ENCODE data around the gene UQCC2. TPM values are rescaled to one million over a fixed set of nuclear protein-coding genes. Genes with fewer than 3 reads are reported as not detected.

Gene UQCC2
- total and polyA plus RNA-seq, 4 experiments from 2014 or later, result 22.8 to 57.9 (median 34.6) TPM

- DNase-seq, result no peak
- peaks cover 11% of the 10 kb centered on the region for H3K36me3 ChIP-seq (ENCODE audit: insufficient read depth, low read length)
- POLR2A ChIA-PET (ENCODE audit: partially characterized antibody), result no interaction called here
- CTCF ChIA-PET (ENCODE audit: partially characterized antibody), result interaction anchor here (1.3 kb wide), 1 partner anchor 121 kb away, joined by 4 read pairs; no protein-coding TSS in a partner anchor
- H3K27ac ChIP-seq (ENCODE audit: low read depth, low read length), result no peak overlapping the region
- peaks cover 22% of the 10 kb centered on the region for H3K4me1 ChIP-seq (ENCODE audit: insufficient read depth, low read length)
- no peaks in the 10 kb centered on the region for H3K27me3 ChIP-seq (ENCODE audit: insufficient read depth, low read length)
- peaks cover 23 to 41% (median 31%) of the 10 kb centered on the region in 4 donors for H3K4me1 Mint-ChIP-seq
- no peak overlapping the region for H3K4me3 ChIP-seq (ENCODE audit: low read length in 2 of 2)
- no peaks in the 10 kb centered on the region for H3K9me3 Mint-ChIP-seq
- no peak overlapping the region for H3K4me3 Mint-ChIP-seq
- H3K36me3 Mint-ChIP-seq, result peaks cover 4 to 29% of the 10 kb centered on the region in 2 donors
- H3K9me3 ChIP-seq (ENCODE audit: control insufficient read depth in 1 of 2, low read length in 2 of 2), result no peaks in the 10 kb centered on the region
- intact Hi-C loops (cut with micrococcal nuclease), result no loop called here
- no peaks in the 10 kb centered on the region for H3K27me3 Mint-ChIP-seq
- peak overlapping the region in 3 of 7 donors; percentile 48 to 67 (median 61) for H3K27ac Mint-ChIP-seq
Measured at GRCh38 chr6:33707771-33708170, 3.7 kb downstream of the UQCC2 start.

- Histone ChIP-seq H3K27me3 (ENCODE audit: insufficient read depth, low read length) (no peaks in the 10 kb centered on the region), H3K36me3 (ENCODE audit: insufficient read depth, low read length) (peaks cover 11% of the 10 kb centered on the region), H3K27ac (ENCODE audit: low read depth, low read length) (no peak overlapping the region), H3K9me3 (ENCODE audit: control insufficient read depth in 1 of 2, low read length in 2 of 2) (no peaks in the 10 kb centered on the region), H3K4me3 (ENCODE audit: low read length in 2 of 2) (no peak overlapping the region), H3K4me1 (ENCODE audit: insufficient read depth, low read length) (peaks cover 18% of the 10 kb centered on the region)
- Mint-ChIP-seq H3K36me3 (peaks cover 4 to 26% of the 10 kb centered on the region in 2 donors), H3K27me3 (no peaks in the 10 kb centered on the region), H3K4me1 (peaks cover 16 to 32% (median 26%) of the 10 kb centered on the region in 4 donors), H3K9me3 (no peaks in the 10 kb centered on the region), H3K27ac (peak overlapping the region in 3 of 7 donors; percentile 21 to 77 (median 25)), H3K4me3 (no peak overlapping the region)
- CTCF ChIA-PET (ENCODE audit: partially characterized antibody), result interaction anchor here (0.9 to 2.1 kb wide), 3 partner anchors 36 to 120 kb away, joined by 3 to 7 read pairs (median 5); no protein-coding TSS in a partner anchor
- POLR2A ChIA-PET (ENCODE audit: partially characterized antibody), result interaction anchor here (1.4 kb wide), 1 partner anchor 434 kb away, joined by 3 read pairs; the partner anchor contains the start of genes RPS18 and VPS52
- intact Hi-C loops (cut with micrococcal nuclease), result no loop called here
- DNase-seq, result no peak
Measured at GRCh38 chr6:33705955-33706725, 5.4 kb downstream of the UQCC2 start.

- H3K27ac Mint-ChIP-seq, result peak overlapping the region in 1 of 7 donors; percentile 35
- CTCF ChIA-PET (ENCODE audit: partially characterized antibody), result interaction anchor here (0.9 to 2.1 kb wide), 4 partner anchors 35 to 119 kb away, joined by 3 to 7 read pairs (median 6); no protein-coding TSS in a partner anchor
- peaks cover 11% of the 10 kb centered on the region for H3K36me3 ChIP-seq (ENCODE audit: insufficient read depth, low read length)
Measured at GRCh38 chr6:33705268-33705885, 6.1 kb downstream of the UQCC2 start.

GRCh38 chr6:33704215-33705066 lies 7.1 kb downstream of the UQCC2 start:
- peaks cover 7% of the 10 kb centered on the region for H3K4me1 ChIP-seq (ENCODE audit: insufficient read depth, low read length)
- intact Hi-C loops (cut with micrococcal nuclease), result no loop called here
- no peaks in the 10 kb centered on the region for H3K9me3 Mint-ChIP-seq
- H3K27me3 ChIP-seq (ENCODE audit: insufficient read depth, low read length), result no peaks in the 10 kb centered on the region
- H3K27ac Mint-ChIP-seq, result peak overlapping the region in 2 of 7 donors; percentile 6 to 47
- H3K36me3 Mint-ChIP-seq, result peaks cover 4 to 25% of the 10 kb centered on the region in 2 donors
- H3K27ac ChIP-seq (ENCODE audit: low read depth, low read length), result no peak overlapping the region
- H3K4me1 Mint-ChIP-seq, result peaks cover 12 to 26% (median 19%) of the 10 kb centered on the region in 4 donors
- H3K4me3 ChIP-seq (ENCODE audit: low read length in 2 of 2), result no peak overlapping the region
- ChIA-PET POLR2A (ENCODE audit: partially characterized antibody) (interaction anchor here (0.9 to 1.4 kb wide), 3 partner anchors 10 to 433 kb away, joined by 3 read pairs; partner anchors contain the start of genes RPS18 and VPS52), CTCF (ENCODE audit: partially characterized antibody) (interaction anchor here (1.4 to 2.1 kb wide), 3 partner anchors 34 to 114 kb away, joined by 5 to 7 read pairs (median 6); no protein-coding TSS in a partner anchor)
- H3K27me3 Mint-ChIP-seq, result no peaks in the 10 kb centered on the region
- peaks cover 8% of the 10 kb centered on the region for H3K36me3 ChIP-seq (ENCODE audit: insufficient read depth, low read length)
- no peak overlapping the region for H3K4me3 Mint-ChIP-seq
- H3K9me3 ChIP-seq (ENCODE audit: control insufficient read depth in 1 of 2, low read length in 2 of 2), result no peaks in the 10 kb centered on the region
- DNase-seq, result no peak

More at GRCh38 chr6:33705268-33705885, 6.1 kb downstream of the UQCC2 start:
- no peak for DNase-seq
- Mint-ChIP-seq H3K36me3 (peaks cover 4 to 22% of the 10 kb centered on the region in 2 donors), H3K4me3 (no peak overlapping the region), H3K4me1 (peaks cover 9 to 29% (median 21%) of the 10 kb centered on the region in 4 donors), H3K9me3 (no peaks in the 10 kb centered on the region), H3K27me3 (no peaks in the 10 kb centered on the region)
- Histone ChIP-seq H3K4me1 (ENCODE audit: insufficient read depth, low read length) (peaks cover 14% of the 10 kb centered on the region), H3K9me3 (ENCODE audit: control insufficient read depth in 1 of 2, low read length in 2 of 2) (no peaks in the 10 kb centered on the region), H3K27ac (ENCODE audit: low read depth, low read length) (no peak overlapping the region), H3K4me3 (ENCODE audit: low read length in 2 of 2) (no peak overlapping the region), H3K27me3 (ENCODE audit: insufficient read depth, low read length) (no peaks in the 10 kb centered on the region)
- POLR2A ChIA-PET (ENCODE audit: partially characterized antibody), result interaction anchor here (0.9 to 1.4 kb wide), 2 partner anchors 53 to 434 kb away, joined by 3 read pairs; partner anchors contain the start of genes RPS18 and VPS52
- intact Hi-C loops (cut with micrococcal nuclease), result no loop called here

DNA sequence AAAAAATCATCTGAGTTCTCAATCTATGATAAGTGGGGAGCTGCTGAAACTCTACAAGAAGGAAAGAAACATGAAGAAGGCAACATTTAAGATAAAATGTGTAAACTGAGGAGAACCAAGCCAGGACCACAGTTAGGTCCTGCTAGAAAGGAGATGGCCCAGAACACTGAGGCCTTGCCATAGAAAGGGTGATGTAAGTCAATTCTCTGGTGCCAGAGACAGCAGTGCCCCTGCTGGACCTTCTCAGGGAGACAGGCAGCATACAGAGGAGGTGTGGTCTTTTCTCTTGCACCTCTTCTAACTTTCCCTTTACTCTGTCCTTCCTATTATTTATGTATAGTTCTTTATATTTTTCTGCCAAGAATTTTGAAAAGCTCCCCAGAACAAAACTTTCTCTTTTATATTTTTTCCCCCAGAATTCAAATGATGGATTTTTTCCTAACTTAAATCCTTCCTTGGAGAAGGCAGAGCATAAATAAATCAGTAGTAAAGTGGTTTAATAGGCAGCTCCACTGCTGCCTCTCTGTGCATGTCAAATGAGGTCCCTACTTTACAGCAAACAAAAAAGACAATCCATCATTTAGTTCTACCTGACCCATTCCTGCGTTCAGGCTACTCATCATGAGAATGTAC lies 9.0 kb downstream of the UQCC2 start:
- ChIA-PET POLR2A (ENCODE audit: partially characterized antibody) (interaction anchor here (0.6 to 0.9 kb wide), 4 partner anchors 8 to 963 kb away, joined by 3 to 6 read pairs (median 4); no protein-coding TSS in a partner anchor), CTCF (ENCODE audit: partially characterized antibody) (interaction anchor here (1.0 to 4.0 kb wide), 8 partner anchors 9 to 123 kb away, joined by 3 to 77 read pairs (median 8); partner anchors contain the start of genes BAK1 and UQCC2)
- Mint-ChIP-seq H3K27me3 (no peaks in the 10 kb centered on the region), H3K9me3 (no peaks in the 10 kb centered on the region), H3K36me3 (peaks cover 2 to 20% of the 10 kb centered on the region in 2 donors), H3K4me3 (no peak overlapping the region), H3K27ac (peak overlapping the region in 3 of 7 donors; percentile 60 to 78 (median 72)), H3K4me1 (peaks cover 10 to 35% (median 18%) of the 10 kb centered on the region in 4 donors)
- Histone ChIP-seq H3K27me3 (ENCODE audit: insufficient read depth, low read length) (no peaks in the 10 kb centered on the region), H3K36me3 (ENCODE audit: insufficient read depth, low read length) (no peaks in the 10 kb centered on the region), H3K4me3 (ENCODE audit: low read length in 2 of 2) (no peak overlapping the region), H3K9me3 (ENCODE audit: control insufficient read depth in 1 of 2, low read length in 2 of 2) (no peaks in the 10 kb centered on the region), H3K4me1 (ENCODE audit: insufficient read depth, low read length) (peaks cover 13% of the 10 kb centered on the region), H3K27ac (ENCODE audit: low read depth, low read length) (no peak overlapping the region)
- intact Hi-C loops (cut with micrococcal nuclease), result no loop called here
- DNase-seq, result peak in 2 of 5 donors; percentile 28

GRCh38 chr6:33700391-33701050 lies 11.0 kb downstream of the UQCC2 start:
- Mint-ChIP-seq H3K4me3 (peak overlapping the region in 1 of 8 donors; percentile 53), H3K27me3 (no peaks in the 10 kb centered on the region)

More at GRCh38 chr6:33700391-33701050, 11.0 kb downstream of the UQCC2 start:
- Histone ChIP-seq H3K4me3 (ENCODE audit: low read length in 2 of 2) (no peak overlapping the region), H3K27ac (ENCODE audit: low read depth, low read length) (peak overlapping the region; percentile 12), H3K36me3 (ENCODE audit: insufficient read depth, low read length) (no peaks in the 10 kb centered on the region), H3K4me1 (ENCODE audit: insufficient read depth, low read length) (peaks cover 32% of the 10 kb centered on the region), H3K9me3 (ENCODE audit: control insufficient read depth in 1 of 2, low read length in 2 of 2) (no peaks in the 10 kb centered on the region), H3K27me3 (ENCODE audit: insufficient read depth, low read length) (no peaks in the 10 kb centered on the region)
- H3K9me3 Mint-ChIP-seq, result no peaks in the 10 kb centered on the region
- H3K27ac Mint-ChIP-seq, result peak overlapping the region; percentile 35 to 93 (median 90)
- POLR2A ChIA-PET (ENCODE audit: partially characterized antibody), result interaction anchor here (1.0 to 3.1 kb wide), 7 partner anchors 8 to 130 kb away, joined by 3 to 17 read pairs (median 4); partner anchors contain the start of gene UQCC2
- peak; percentile 69 to 77 (median 71) for DNase-seq
- intact Hi-C loops (cut with micrococcal nuclease), result loop anchor here (1.0 kb wide), 2 partner anchors 111 to 115 kb away; no protein-coding TSS in a partner anchor
- H3K4me1 Mint-ChIP-seq, result peaks cover 21 to 49% (median 33%) of the 10 kb centered on the region in 4 donors
- peaks cover 10 to 18% of the 10 kb centered on the region in 2 donors for H3K36me3 Mint-ChIP-seq
- CTCF ChIA-PET (ENCODE audit: partially characterized antibody), result interaction anchor here (0.9 to 4.0 kb wide), 28 partner anchors 8 to 355 kb away, joined by 3 to 77 read pairs (median 5); partner anchors contain the start of genes BAK1, ITPR3 and UQCC2

All from CD4-positive, alpha-beta memory T cell (primary cell).